ENCODE measurements around the gene MMP2. TPM values are rescaled to one million over a fixed set of nuclear protein-coding genes. Genes with fewer than 3 reads are reported as not detected.

The MMP2 gene
- total RNA-seq, 1 experiment from 2014 or later, result not detected

DNA sequence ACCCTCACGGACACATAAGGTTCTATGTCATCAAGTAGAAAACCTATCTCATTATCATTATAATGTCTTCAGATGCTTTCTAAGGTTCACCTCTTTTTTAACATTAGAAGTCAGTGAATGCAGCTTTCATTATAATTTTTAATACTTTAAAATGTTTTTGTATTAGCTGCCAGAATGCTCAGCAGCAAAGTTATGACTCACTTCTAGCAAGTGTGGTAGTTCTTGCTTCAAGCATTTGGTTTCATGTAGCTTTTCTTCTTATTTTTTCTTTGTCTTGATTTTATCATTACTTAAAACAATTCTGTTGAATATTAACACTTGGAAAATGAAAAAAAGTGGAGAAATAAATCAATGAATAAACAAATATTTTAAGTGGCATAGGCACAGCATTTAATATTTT lies 53.2 kb downstream of the MMP2 start:
- Histone ChIP-seq H3K27ac (ENCODE audit: low read length) (no peak overlapping the region), H3K27me3 (ENCODE audit: low read length) (no peaks in the 10 kb centered on the region), H3K9ac (ENCODE audit: low read length) (no peak overlapping the region), H3K4me1 (ENCODE audit: insufficient read depth, low read length) (0 out of 2 replicates have a peak, but pooled peaks cover 8% of the 10 kb centered on the region), H3K79me2 (ENCODE audit: low read length) (no peaks in the 10 kb centered on the region), H3K9me3 (ENCODE audit: low read length) (no peaks in the 10 kb centered on the region), H3K4me2 (ENCODE audit: low read length) (no peak overlapping the region), H2AFZ (ENCODE audit: low read length) (no peak overlapping the region), H3K9me2 (replicated peaks; ENCODE audit: low read length) (no peaks in the 10 kb centered on the region), H4K20me1 (ENCODE audit: low read length) (no peaks in the 10 kb centered on the region), H3K4me3 (ENCODE audit: low read length) (no peak overlapping the region), H3K36me3 (ENCODE audit: low read depth, low read length) (no peaks in the 10 kb centered on the region), H3F3A (ENCODE audit: low read length, unreplicated experiment) (no peaks in the 10 kb centered on the region)
- intact Hi-C loops (cut with micrococcal nuclease), result no loop called here
- ChIA-PET POLR2A (ENCODE audit: unreplicated experiment) (no interaction called here), CTCF (no interaction called here)
- no TSS peak for BruUV-seq (replicated peaks)
- TF ChIP-seq EZH2phosphoT487 (IDR thresholded peaks at IDR 0.05; ENCODE audit: borderline replicate concordance, low read length) (no peak), EZH2 (IDR thresholded peaks at IDR 0.05; ENCODE audit: low read length, unreplicated experiment) (no peak)
- TF ChIP-seq, protein P1, sequence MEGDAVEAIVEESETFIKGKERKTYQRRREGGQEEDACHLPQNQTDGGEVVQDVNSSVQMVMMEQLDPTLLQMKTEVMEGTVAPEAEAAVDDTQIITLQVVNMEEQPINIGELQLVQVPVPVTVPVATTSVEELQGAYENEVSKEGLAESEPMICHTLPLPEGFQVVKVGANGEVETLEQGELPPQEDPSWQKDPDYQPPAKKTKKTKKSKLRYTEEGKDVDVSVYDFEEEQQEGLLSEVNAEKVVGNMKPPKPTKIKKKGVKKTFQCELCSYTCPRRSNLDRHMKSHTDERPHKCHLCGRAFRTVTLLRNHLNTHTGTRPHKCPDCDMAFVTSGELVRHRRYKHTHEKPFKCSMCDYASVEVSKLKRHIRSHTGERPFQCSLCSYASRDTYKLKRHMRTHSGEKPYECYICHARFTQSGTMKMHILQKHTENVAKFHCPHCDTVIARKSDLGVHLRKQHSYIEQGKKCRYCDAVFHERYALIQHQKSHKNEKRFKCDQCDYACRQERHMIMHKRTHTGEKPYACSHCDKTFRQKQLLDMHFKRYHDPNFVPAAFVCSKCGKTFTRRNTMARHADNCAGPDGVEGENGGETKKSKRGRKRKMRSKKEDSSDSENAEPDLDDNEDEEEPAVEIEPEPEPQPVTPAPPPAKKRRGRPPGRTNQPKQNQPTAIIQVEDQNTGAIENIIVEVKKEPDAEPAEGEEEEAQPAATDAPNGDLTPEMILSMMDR (conservative IDR thresholded peaks at IDR 0.05; ENCODE audit: low read depth, low read length), result no peak
- no peak for DNase-seq
- no peak for ATAC-seq

- BruUV-seq (replicated peaks), result no TSS peak
- no peaks in the 10 kb centered on the region for H4K20me1 ChIP-seq (ENCODE audit: low read length)
- ChIA-PET POLR2A (ENCODE audit: unreplicated experiment) (no interaction called here), CTCF (no interaction called here)
- H2AFZ ChIP-seq (ENCODE audit: low read length), result no peak overlapping the region
- H3K9me3 ChIP-seq (ENCODE audit: low read length), result no peaks in the 10 kb centered on the region
- no peaks in the 10 kb centered on the region for H3K9me2 ChIP-seq (replicated peaks; ENCODE audit: low read length)
- intact Hi-C loops (cut with micrococcal nuclease), result no loop called here
- no peak overlapping the region for H3K4me3 ChIP-seq (ENCODE audit: low read length)
- no peaks in the 10 kb centered on the region for H3K36me3 ChIP-seq (ENCODE audit: low read depth, low read length)
- TF ChIP-seq EZH2 (IDR thresholded peaks at IDR 0.05; ENCODE audit: low read length, unreplicated experiment) (no peak), EZH2phosphoT487 (IDR thresholded peaks at IDR 0.05; ENCODE audit: borderline replicate concordance, low read length) (no peak)
- TF ChIP-seq, protein P1 (conservative IDR thresholded peaks at IDR 0.05; ENCODE audit: low read depth, low read length), result no peak
- H3K9ac ChIP-seq (ENCODE audit: low read length), result no peak overlapping the region
- H3K79me2 ChIP-seq (ENCODE audit: low read length), result no peaks in the 10 kb centered on the region
- ATAC-seq (no peak), DNase-seq (no peak)
- H3K4me2 ChIP-seq (ENCODE audit: low read length), result no peak overlapping the region
- 0 out of 2 replicates have a peak, but pooled peaks cover 8% of the 10 kb centered on the region for H3K4me1 ChIP-seq (ENCODE audit: insufficient read depth, low read length)
- no peaks in the 10 kb centered on the region for H3K27me3 ChIP-seq (ENCODE audit: low read length)
- H3K27ac ChIP-seq (ENCODE audit: low read length), result no peak overlapping the region
- no peaks in the 10 kb centered on the region for H3F3A ChIP-seq (ENCODE audit: low read length, unreplicated experiment)
These were observed 55.8 kb downstream of the MMP2 start for GRCh38 chr16:55534756-55535155.

DNA sequence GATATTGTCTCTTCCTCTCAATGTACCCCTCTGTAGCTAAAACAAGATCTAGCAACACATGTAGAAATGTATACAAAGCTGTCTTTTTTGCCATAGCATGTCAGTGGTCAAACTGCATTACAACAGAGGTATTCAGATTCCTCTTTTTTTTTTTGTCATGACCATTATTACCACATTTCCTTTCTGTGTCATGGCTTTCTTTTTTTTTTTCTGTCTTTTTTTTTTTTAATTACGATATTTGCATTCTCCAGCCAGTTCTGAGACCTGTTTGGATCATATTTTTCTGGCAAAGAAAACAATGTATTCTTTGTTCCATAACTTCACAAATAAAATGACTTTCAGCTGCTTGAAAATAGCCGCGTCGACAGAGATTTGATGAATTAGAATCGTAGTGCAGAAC lies 60.1 kb downstream of the MMP2 start:
- ChIA-PET CTCF (no interaction called here), POLR2A (ENCODE audit: unreplicated experiment) (no interaction called here)
- H3K36me3 ChIP-seq (ENCODE audit: low read depth, low read length), result no peaks in the 10 kb centered on the region
- no peaks in the 10 kb centered on the region for H3K9me2 ChIP-seq (replicated peaks; ENCODE audit: low read length)
- H3K4me2 ChIP-seq (ENCODE audit: low read length), result no peak overlapping the region
- no TSS peak for BruUV-seq (replicated peaks)
- H4K20me1 ChIP-seq (ENCODE audit: low read length), result no peaks in the 10 kb centered on the region
- no peak overlapping the region for H3K9ac ChIP-seq (ENCODE audit: low read length)
- TF ChIP-seq, protein P1 (conservative IDR thresholded peaks at IDR 0.05; ENCODE audit: low read depth, low read length), result no peak
- TF ChIP-seq EZH2phosphoT487 (IDR thresholded peaks at IDR 0.05; ENCODE audit: borderline replicate concordance, low read length) (no peak), EZH2 (IDR thresholded peaks at IDR 0.05; ENCODE audit: low read length, unreplicated experiment) (no peak)
- no peaks in the 10 kb centered on the region for H3K79me2 ChIP-seq (ENCODE audit: low read length)
- H3K4me3 ChIP-seq (ENCODE audit: low read length), result no peak overlapping the region
- ATAC-seq (no peak), DNase-seq (no peak)
- H2AFZ ChIP-seq (ENCODE audit: low read length), result no peak overlapping the region
- no peaks in the 10 kb centered on the region for H3F3A ChIP-seq (ENCODE audit: low read length, unreplicated experiment)
- intact Hi-C loops (cut with micrococcal nuclease), result no loop called here
- peaks cover 12% of the 10 kb centered on the region; the same call in 1 of the 2 replicates for H3K4me1 ChIP-seq (ENCODE audit: insufficient read depth, low read length)
- H3K9me3 ChIP-seq (ENCODE audit: low read length), result no peaks in the 10 kb centered on the region
- H3K27ac ChIP-seq (ENCODE audit: low read length), result no peak overlapping the region
- H3K27me3 ChIP-seq (ENCODE audit: low read length), result no peaks in the 10 kb centered on the region
